Subcutaneous abdominal adipose tissue (tissue), 5 donors: ENCODE results near the gene RTN4RL2.

Experiments used
- H3K27ac ChIP-seq: one replicate; pipeline ENCODE4 v1.7.0; 2013; ENCODE audit warnings: low read depth, mild to moderate bottlenecking, inconsistent platforms, low read length, moderate library complexity
- H3K27me3 ChIP-seq, 5 donors: one replicate each; pipeline ENCODE4 v1.7.0; 2013; ENCODE audit warnings: low read length in 5 of 5, inconsistent platforms in 1 of 5; ENCODE audit not compliant: control insufficient read depth in 5 of 5, insufficient read depth in 4 of 5
- H3K36me3 ChIP-seq, 5 donors: one replicate each; pipeline ENCODE4 v1.7.0; 2013; ENCODE audit warnings: low read length in 5 of 5; ENCODE audit not compliant: control insufficient read depth in 5 of 5, insufficient read depth in 5 of 5
- H3K4me1 ChIP-seq, 5 donors: one replicate each; pipeline ENCODE4 v1.7.0; 2013; ENCODE audit warnings: low read length in 5 of 5, mild to moderate bottlenecking in 3 of 5, moderate library complexity in 1 of 5; ENCODE audit not compliant: control insufficient read depth in 5 of 5, insufficient read depth in 5 of 5
- H3K4me3 ChIP-seq, 5 donors: one replicate each; pipeline ENCODE4 v1.7.0; 2013; ENCODE audit warnings: low read length in 5 of 5, low read depth in 1 of 5
- H3K9ac ChIP-seq, 5 donors: one replicate each; pipeline ENCODE4 v1.7.0; 2013; ENCODE audit warnings: low read length in 5 of 5, mild to moderate bottlenecking in 4 of 5, moderate library complexity in 3 of 5
- H3K9me3 ChIP-seq, 5 donors: one replicate each; pipeline ENCODE4 v1.7.0; 2013; ENCODE audit warnings: low read length in 5 of 5; ENCODE audit not compliant: control insufficient read depth in 5 of 5
- donor health status: healthy.
- donor health status: healthy.
- donor health status: healthy.
- donor health status: healthy.
- donor health status: healthy.

The RTN4RL2 gene

DNA sequence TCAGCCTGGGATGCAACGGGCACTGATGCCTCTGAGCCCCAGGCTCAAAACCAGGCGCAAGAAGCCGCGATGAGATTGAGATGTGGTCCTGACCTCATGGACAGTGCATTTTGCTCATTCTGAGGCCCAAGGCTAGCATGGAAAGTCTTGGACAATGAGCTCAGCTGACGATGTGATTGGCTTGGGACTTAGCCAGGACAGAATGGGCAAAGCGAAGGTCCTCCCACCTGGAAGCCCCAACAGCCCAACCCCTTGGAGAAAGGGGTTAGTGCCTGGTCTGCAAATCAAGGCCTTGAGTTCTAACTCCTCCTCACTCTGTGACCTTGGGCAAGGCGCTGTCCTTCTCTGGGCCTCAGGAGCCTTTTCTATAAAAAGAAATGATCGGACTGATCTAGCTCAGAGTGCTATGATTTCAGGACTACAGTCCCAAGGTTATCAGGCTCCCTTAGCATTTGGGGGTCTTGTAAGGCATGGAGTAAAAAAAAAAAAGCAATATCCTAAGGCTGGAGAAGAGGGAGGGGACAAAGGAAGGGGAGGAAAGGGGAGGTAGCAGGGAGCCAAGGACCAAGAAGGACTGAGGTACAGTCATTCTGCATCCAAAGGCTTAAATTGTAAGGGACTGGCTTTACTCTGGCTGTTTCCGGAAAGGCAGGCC is 36.1 kb upstream of the RTN4RL2 start:
- no peaks in the 10 kb centered on the region for H3K27me3 ChIP-seq
- peak overlapping the region in 4 of 5 donors; percentile 54 to 68 (median 58) for H3K4me3 ChIP-seq
- H3K36me3 ChIP-seq = peaks cover 0 to 36% (median 27%) of the 10 kb centered on the region in 5 donors
- peaks cover 24 to 50% (median 48%) of the 10 kb centered on the region in 5 donors for H3K4me1 ChIP-seq
- H3K9ac ChIP-seq = peak overlapping the region in 4 of 5 donors; percentile 50 to 71 (median 62)
- H3K9me3 ChIP-seq = no peaks in the 10 kb centered on the region
- peak overlapping the region; percentile 96 for H3K27ac ChIP-seq

GRCh38 chr11:57424792-57425564 is 35.4 kb upstream of the RTN4RL2 start:
- H3K36me3 ChIP-seq = peaks cover 0 to 34% (median 23%) of the 10 kb centered on the region in 5 donors
- H3K9ac ChIP-seq = peak overlapping the region in 4 of 5 donors; percentile 70 to 86 (median 78)
- H3K4me3 ChIP-seq = peak overlapping the region; percentile 23 to 68 (median 57)
- no peaks in the 10 kb centered on the region for H3K27me3 ChIP-seq
- peak overlapping the region; percentile 96 for H3K27ac ChIP-seq
- peaks cover 24 to 50% (median 48%) of the 10 kb centered on the region in 5 donors for H3K4me1 ChIP-seq
- H3K9me3 ChIP-seq = no peaks in the 10 kb centered on the region

- Histone ChIP-seq H3K4me1 (peaks cover 24 to 50% (median 48%) of the 10 kb centered on the region in 5 donors), H3K9ac (peak overlapping the region; percentile 70 to 86 (median 82)), H3K27ac (peak overlapping the region; percentile 96)
Measured at GRCh38 chr11:57425565-57426438, 34.5 kb upstream of the RTN4RL2 start.

DNA sequence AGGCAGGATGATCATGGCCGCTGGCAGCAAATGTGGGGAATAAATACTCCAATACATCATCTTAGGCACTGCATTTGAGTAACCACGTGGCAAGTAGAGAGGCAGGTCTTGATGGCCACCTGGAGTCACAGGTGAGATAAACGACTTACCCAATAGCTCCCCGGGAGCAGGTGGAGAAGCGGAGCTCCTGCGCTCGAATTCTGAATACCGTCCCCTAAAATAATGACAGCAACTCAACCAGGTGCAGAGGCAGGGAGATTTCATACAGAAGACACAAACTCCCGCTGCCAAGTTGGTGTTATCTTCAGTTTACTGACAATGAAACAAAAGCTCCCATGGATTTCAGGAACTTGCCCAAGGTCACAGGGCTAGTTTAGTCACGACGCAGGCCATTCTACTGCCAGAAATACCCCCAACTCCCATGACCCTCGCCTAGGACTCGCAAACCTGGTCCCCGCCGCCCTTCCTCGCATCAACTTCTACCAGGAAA is 33.8 kb upstream of the RTN4RL2 start:
- Histone ChIP-seq H3K27me3 (no peaks in the 10 kb centered on the region), H3K27ac (peak overlapping the region; percentile 96), H3K36me3 (peaks cover 0 to 21% (median 9%) of the 10 kb centered on the region in 5 donors), H3K4me3 (peak overlapping the region; percentile 57 to 68 (median 60)), H3K9me3 (no peaks in the 10 kb centered on the region), H3K4me1 (peaks cover 24 to 50% (median 48%) of the 10 kb centered on the region in 5 donors), H3K9ac (peak overlapping the region; percentile 70 to 86 (median 82))

More at GRCh38 chr11:57425565-57426438, 34.5 kb upstream of the RTN4RL2 start:
- no peaks in the 10 kb centered on the region for H3K9me3 ChIP-seq
- H3K36me3 ChIP-seq = peaks cover 0 to 25% (median 15%) of the 10 kb centered on the region in 5 donors
- no peaks in the 10 kb centered on the region for H3K27me3 ChIP-seq
- H3K4me3 ChIP-seq = peak overlapping the region; percentile 57 to 68 (median 60)

- H3K9ac ChIP-seq = peak within 1 kb of the TSS; percentile 70 to 86 (median 82)
Measured at GRCh38 chr11:57426929-57427726, 33.2 kb upstream of the RTN4RL2 start, which contains the start of gene SLC43A3. Gene SLC43A3 (minus strand): TSS chr11:57427121. CDS start chr11:57426172, 949 bp downstream.

DNA sequence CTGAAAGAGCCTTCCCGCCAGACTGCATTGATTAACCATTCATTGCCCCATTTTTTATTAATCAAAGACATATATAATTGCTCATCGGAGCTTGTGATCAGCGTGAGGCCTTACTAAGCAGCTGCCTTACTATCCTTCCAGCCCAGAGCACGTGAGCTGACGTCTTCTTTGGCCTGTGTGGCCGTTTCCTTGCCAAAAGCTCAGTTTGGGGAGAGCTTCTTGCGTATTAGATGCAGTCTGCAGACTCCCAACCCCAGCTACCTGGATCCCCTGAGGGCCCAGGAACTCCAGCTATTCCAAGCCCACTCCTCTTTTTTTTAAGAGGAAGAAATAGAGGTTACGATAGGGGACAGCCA is 32.6 kb upstream of the RTN4RL2 start:
- no peaks in the 10 kb centered on the region for H3K9me3 ChIP-seq
- peaks cover 0 to 13% (median 7%) of the 10 kb centered on the region in 5 donors for H3K36me3 ChIP-seq
- peak overlapping the region in 3 of 5 donors; percentile 82 to 86 (median 84) for H3K9ac ChIP-seq
- H3K27ac ChIP-seq = peak overlapping the region; percentile 96
- no peaks in the 10 kb centered on the region for H3K27me3 ChIP-seq
- peak overlapping the region in 2 of 5 donors; percentile 68 to 73 for H3K4me3 ChIP-seq
- H3K4me1 ChIP-seq = peaks cover 24 to 60% (median 58%) of the 10 kb centered on the region in 5 donors

More at GRCh38 chr11:57426929-57427726, 33.2 kb upstream of the RTN4RL2 start, which contains the start of gene SLC43A3:
- peaks cover 0 to 19% (median 8%) of the 10 kb centered on the region in 5 donors for H3K36me3 ChIP-seq
- peak within 1 kb of the TSS; percentile 96 for H3K27ac ChIP-seq
- no peaks in the 10 kb centered on the region for H3K27me3 ChIP-seq
- H3K4me1 ChIP-seq = peaks cover 24 to 54% (median 52%) of the 10 kb centered on the region in 5 donors
- H3K4me3 ChIP-seq = peak within 1 kb of the TSS; percentile 57 to 73 (median 60)
- H3K9me3 ChIP-seq = no peaks in the 10 kb centered on the region

DNA sequence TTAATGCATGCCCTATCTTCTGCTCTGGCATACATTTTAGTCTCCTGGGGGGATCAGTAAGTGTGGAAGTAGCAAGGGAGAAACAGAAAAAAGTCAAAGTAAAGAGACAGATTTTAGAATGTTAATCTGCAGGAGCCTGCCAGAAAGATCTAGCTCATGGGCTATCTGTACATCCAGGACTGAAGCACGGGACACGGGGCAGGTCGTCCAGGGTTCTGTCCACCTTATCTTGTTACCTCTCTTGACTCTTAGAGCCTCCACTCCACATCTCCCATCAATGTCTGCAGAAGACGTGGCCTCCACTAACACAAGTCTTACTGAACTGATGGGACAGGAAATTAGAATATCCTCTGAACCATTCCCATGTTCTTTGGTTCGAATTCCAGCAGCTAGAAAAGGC is 31.7 kb upstream of the RTN4RL2 start:
- Histone ChIP-seq H3K9me3 (no peaks in the 10 kb centered on the region), H3K27me3 (no peaks in the 10 kb centered on the region), H3K4me3 (no peak overlapping the region), H3K36me3 (peaks cover 0 to 6% (median 5%) of the 10 kb centered on the region in 5 donors), H3K9ac (no peak overlapping the region), H3K4me1 (peaks cover 24 to 60% (median 57%) of the 10 kb centered on the region in 5 donors), H3K27ac (no peak overlapping the region)

- H3K27ac ChIP-seq = no peak overlapping the region
- H3K4me1 ChIP-seq = peaks cover 16 to 57% (median 52%) of the 10 kb centered on the region in 5 donors
- H3K9me3 ChIP-seq = no peaks in the 10 kb centered on the region
Measured at GRCh38 chr11:57429946-57430345, 30.4 kb upstream of the RTN4RL2 start.

More at GRCh38 chr11:57429946-57430345, 30.4 kb upstream of the RTN4RL2 start:
- no peak overlapping the region for H3K9ac ChIP-seq
- no peaks in the 10 kb centered on the region for H3K36me3 ChIP-seq
- H3K27me3 ChIP-seq = no peaks in the 10 kb centered on the region
- H3K4me3 ChIP-seq = no peak overlapping the region
